GM12878 (cell line): ENCODE measurements around the gene TEX22.

ENCODE experiments used
- CTCF ChIP-seq, 3 experiments: IDR thresholded peaks in 2 of 3; conservative IDR thresholded peaks in 1 of 3; 2 replicates each; pipeline ENCODE4 v1.5.1; 2011; ENCODE audit warnings: low read depth in 3 of 3, low read length in 3 of 3, mild to moderate bottlenecking in 3 of 3, control low read depth in 2 of 3, moderate library complexity in 2 of 3, inconsistent platforms in 1 of 3, mixed read lengths in 1 of 3; ENCODE audit not compliant: control insufficient read depth in 2 of 3, insufficient read depth in 1 of 3; ENCODE audit errors: extremely low read depth in 1 of 3
- EZH2 ChIP-seq: IDR thresholded peaks from 2 replicates; pipeline ENCODE4 v1.6.1; 2012; ENCODE audit warnings: low read depth, mild to moderate bottlenecking, control low read depth, inconsistent platforms, low read length, borderline replicate concordance; ENCODE audit not compliant: control insufficient read depth
- MTA3 ChIP-seq: IDR thresholded peaks from 2 replicates; pipeline ENCODE4 v1.6.1; 2012; ENCODE audit warnings: low read length, inconsistent platforms, borderline replicate concordance
- NFXL1 ChIP-seq: fragments of 450-650 bp; IDR thresholded peaks from 2 replicates; pipeline ENCODE4 v1.6.1; 2017; ENCODE audit warnings: antibody characterized with exemption, mild to moderate bottlenecking, borderline replicate concordance
- RCOR1 ChIP-seq: conservative IDR thresholded peaks from 2 replicates; pipeline ENCODE4 v1.6.1; 2012; ENCODE audit warnings: low read depth, low read length, improper control_type of control experiment
- ZBTB33 ChIP-seq: fragments of 450-650 bp; IDR thresholded peaks from 2 replicates; pipeline ENCODE4 v1.6.1; 2017; ENCODE audit warnings: mild to moderate bottlenecking

- TF ChIP-seq ZBTB33: no peak
- TF ChIP-seq EZH2: no peak
- no peak for TF ChIP-seq MTA3
- TF ChIP-seq RCOR1: no peak
- TF ChIP-seq CTCF (IDR thresholded peaks at IDR 0.05 in 2 of 3, conservative IDR thresholded peaks at IDR 0.05 in 1 of 3; ENCODE audit: control insufficient read depth in 2 of 3, extremely low read depth in 1 of 3, insufficient read depth in 1 of 3, low read depth in 3 of 3, low read length in 3 of 3): no peak
- TF ChIP-seq NFXL1: no peak
These were observed 22.0 kb downstream of the TEX22 start for GRCh38 chr14:105420101-105420973.
